K562 (cell line): ENCODE data around the gene PPP1R37.

Source experiments
- CEBPB ChIP-seq: fragments of 450-650 bp; IDR thresholded peaks from 2 replicates; pipeline ENCODE4 v1.6.1; 2016; ENCODE audit warnings: missing genetic modification characterization, missing compliant biosample characterization
- E2F4 ChIP-seq: sonication (generic); formaldehyde crosslinking; IDR thresholded peaks from 2 replicates; pipeline ENCODE4 v1.8.0; 2022; ENCODE audit warnings: mild to moderate bottlenecking, low read depth, missing genetic modification reagents
- FOXJ3 ChIP-seq: sonication (generic); formaldehyde crosslinking; IDR thresholded peaks from 2 replicates; pipeline ENCODE4 v1.4.0; 2020; ENCODE audit warnings: mild to moderate bottlenecking, missing genetic modification reagents
- HMGN3 ChIP-seq: IDR thresholded peaks from 2 replicates; pipeline ENCODE4 v1.6.1; 2011; ENCODE audit warnings: borderline replicate concordance, low read depth, mild to moderate bottlenecking, mixed read lengths, low read length; ENCODE audit not compliant: insufficient read length; ENCODE audit errors: extremely low read depth
- MCM3 ChIP-seq: fragments of 450-650 bp; IDR thresholded peaks from 2 replicates; pipeline ENCODE4 v1.6.1; 2016
- NFIC ChIP-seq: fragments of 450-650 bp; IDR thresholded peaks from 2 replicates; pipeline ENCODE4 v1.6.1; 2017; ENCODE audit warnings: mild to moderate bottlenecking, inconsistent platforms
- USF1 ChIP-seq: sonication (generic); formaldehyde crosslinking; IDR thresholded peaks from 2 replicates; pipeline ENCODE4 v1.9.0; 2022; ENCODE audit warnings: mild to moderate bottlenecking, missing genetic modification reagents
- YBX1 ChIP-seq: fragments of 450-650 bp; IDR thresholded peaks from 2 replicates; pipeline ENCODE4 v1.7.1; 2016; ENCODE audit warnings: mild to moderate bottlenecking
- ZKSCAN3 ChIP-seq: fragments of 250-450 bp; sonication (Bioruptor Pico); IDR thresholded peaks from 2 replicates; pipeline ENCODE4 v1.4.0; 2020
- ZNF217 ChIP-seq: sonication (generic); formaldehyde crosslinking; IDR thresholded peaks from 2 replicates; pipeline ENCODE4 v1.8.0; 2022; ENCODE audit warnings: mild to moderate bottlenecking, missing genetic modification reagents

GRCh38 chr19:45100201-45100600 is 7.2 kb downstream of the PPP1R37 start:
- TF ChIP-seq FOXJ3 (CRISPR knock-in tag) (no peak), CEBPB (tag) (no peak), ZNF217 (CRISPR knock-in tag) (no peak), MCM3 (no peak), YBX1 (no peak), USF1 (CRISPR knock-in tag) (no peak), HMGN3 (no peak), NFIC (no peak), ZKSCAN3 (CRISPR knock-in tag) (no peak), E2F4 (no peak)
